Tibial nerve (tissue), 4 donors: ENCODE data around the gene CCDC194. TPM values are rescaled to one million over a fixed set of nuclear protein-coding genes. Genes with fewer than 3 reads are reported as not detected.
A peak's percentile ranks its signal among the peaks of the same experiment; 100 is the strongest.

Experiments used
- DNase-seq, 2 donors: peaks; one replicate each; pipeline ENCODE4 v3.0.0-alpha.2; 2019; ENCODE audit warnings: low spot score in 2 of 2
- H3K27ac ChIP-seq, 4 donors: fragments of 200-600 bp; sonication (generic) in 3 of 4; one replicate each; pipeline ENCODE4 v1.5.1; 2017 to 2019; ENCODE audit warnings: mild to moderate bottlenecking in 1 of 4
- H3K27me3 ChIP-seq, 2 donors: fragments of 200-600 bp; sonication (generic) in 1 of 2; one replicate each; pipeline versions ENCODE4 v1.5.1 to v1.6.0; 2017 to 2019
- H3K36me3 ChIP-seq, 3 donors: fragments of 200-600 bp; sonication (generic); one replicate each; pipeline ENCODE4 v1.5.1; 2018 to 2019
- H3K4me1 ChIP-seq, 4 donors: fragments of 200-600 bp; sonication (generic) in 3 of 4; one replicate each; pipeline ENCODE4 v1.5.1; 2017 to 2019
- H3K4me3 ChIP-seq, 4 donors: fragments of 200-600 bp; sonication (generic) in 3 of 4; one replicate each; pipeline ENCODE4 v1.5.1; 2017 to 2019; ENCODE audit warnings: mild to moderate bottlenecking in 1 of 4, moderate library complexity in 1 of 4
- H3K9me3 ChIP-seq, 4 donors: fragments of 200-600 bp; sonication (generic) in 3 of 4; one replicate each; pipeline ENCODE4 v1.5.1; 2017 to 2019
- EP300 ChIP-seq, 2 donors: sonication (generic); formaldehyde crosslinking; IDR thresholded peaks; one replicate each; pipeline ENCODE4 v1.6.1; 2017; ENCODE audit warnings: antibody characterized with exemption in 2 of 2, mild to moderate bottlenecking in 1 of 2
- POLR2A ChIP-seq, 2 donors: fragments of 450-650 bp; IDR thresholded peaks; one replicate each; pipeline ENCODE4 v1.6.1; 2017; ENCODE audit warnings: antibody characterized with exemption in 2 of 2, mild to moderate bottlenecking in 2 of 2, moderate library complexity in 2 of 2
- WGBS, 2 donors: methylation state at CpG; one replicate each; pipeline ENCODE4 v1.1.5; 2018; 5-methylcytosine and 5-hydroxymethylcytosine counted together
- total RNA-seq, 4 donors: library from RNA; depleted of rRNA; stranded (reverse); fragments of >200 nt; gene quantifications; one replicate each; pipeline ENCODE4 v1.1.0, GENCODE V29; 2016
- TF ChIP-seq, protein P1 (sequence below), 5 experiments: fragments of 200-600 bp in 3 of 5; fragments of 450-650 bp in 2 of 5; sonication (generic) in 3 of 5; IDR thresholded peaks; one replicate each; pipeline ENCODE4 v1.5.1; 2016 to 2019; ENCODE audit warnings: antibody characterized with exemption in 5 of 5, mild to moderate bottlenecking in 3 of 5, moderate library complexity in 2 of 5

Gene CCDC194
- total RNA-seq, 4 donors from 2014 or later, result 0.63 to 4.5 (median 2.0) TPM; not detected in 1

DNA sequence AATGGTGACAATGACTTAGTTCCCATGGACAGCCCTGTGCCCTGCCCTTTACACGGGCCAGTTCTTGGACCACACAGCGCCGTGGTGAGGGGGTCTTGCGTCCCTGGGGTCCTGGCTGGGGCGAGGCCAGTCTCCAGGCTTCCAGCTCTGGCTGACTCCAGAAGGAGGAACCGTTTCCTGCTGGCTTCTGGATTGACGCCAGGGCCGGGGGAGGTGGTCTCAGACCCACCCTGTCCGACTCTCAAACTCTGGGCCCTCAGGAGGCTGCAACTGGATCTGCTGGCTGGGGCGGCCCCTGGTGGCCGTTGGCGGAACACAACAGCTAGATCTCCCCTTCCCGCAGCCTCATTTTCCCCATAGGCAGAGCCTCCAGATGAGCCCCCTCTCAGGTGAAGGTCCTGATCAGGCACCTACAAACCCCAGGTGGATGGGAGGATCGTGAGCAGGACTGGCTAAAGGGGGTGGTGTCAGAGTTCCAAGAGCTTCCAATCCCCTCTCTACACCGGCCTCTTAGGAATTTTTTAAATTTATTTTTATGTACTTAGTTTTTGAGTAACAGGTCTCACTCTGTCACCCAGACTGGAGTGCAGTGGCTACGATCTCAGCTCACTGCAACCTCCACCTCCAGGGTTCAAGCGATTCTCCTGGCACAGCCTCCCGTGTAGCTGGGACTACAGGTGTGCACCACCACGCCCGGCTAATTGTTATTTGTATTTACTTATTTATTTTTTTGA lies 8.0 kb downstream of the CCDC194 start:
- H3K4me1 ChIP-seq, result peaks cover 0 to 13% (median under 1%) of the 10 kb centered on the region in 4 donors
- no peak overlapping the region for H3K27ac ChIP-seq
- DNase-seq, result peak; percentile 33 to 49
- H3K4me3 ChIP-seq, result no peak overlapping the region
- no peaks in the 10 kb centered on the region for H3K36me3 ChIP-seq
- H3K27me3 ChIP-seq, result peaks cover 0 to 4% of the 10 kb centered on the region in 2 donors
- H3K9me3 ChIP-seq, result peaks cover 0 to 16% (median 0%) of the 10 kb centered on the region in 4 donors
- 29 to 34% methylated on average over 20 of the region's 20 CpGs for WGBS, 2 donors
- TF ChIP-seq, protein P1, sequence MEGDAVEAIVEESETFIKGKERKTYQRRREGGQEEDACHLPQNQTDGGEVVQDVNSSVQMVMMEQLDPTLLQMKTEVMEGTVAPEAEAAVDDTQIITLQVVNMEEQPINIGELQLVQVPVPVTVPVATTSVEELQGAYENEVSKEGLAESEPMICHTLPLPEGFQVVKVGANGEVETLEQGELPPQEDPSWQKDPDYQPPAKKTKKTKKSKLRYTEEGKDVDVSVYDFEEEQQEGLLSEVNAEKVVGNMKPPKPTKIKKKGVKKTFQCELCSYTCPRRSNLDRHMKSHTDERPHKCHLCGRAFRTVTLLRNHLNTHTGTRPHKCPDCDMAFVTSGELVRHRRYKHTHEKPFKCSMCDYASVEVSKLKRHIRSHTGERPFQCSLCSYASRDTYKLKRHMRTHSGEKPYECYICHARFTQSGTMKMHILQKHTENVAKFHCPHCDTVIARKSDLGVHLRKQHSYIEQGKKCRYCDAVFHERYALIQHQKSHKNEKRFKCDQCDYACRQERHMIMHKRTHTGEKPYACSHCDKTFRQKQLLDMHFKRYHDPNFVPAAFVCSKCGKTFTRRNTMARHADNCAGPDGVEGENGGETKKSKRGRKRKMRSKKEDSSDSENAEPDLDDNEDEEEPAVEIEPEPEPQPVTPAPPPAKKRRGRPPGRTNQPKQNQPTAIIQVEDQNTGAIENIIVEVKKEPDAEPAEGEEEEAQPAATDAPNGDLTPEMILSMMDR (IDR thresholded peaks at IDR 0.05), result peak; percentile 70 to 89 (median 86)
- TF ChIP-seq EP300 (IDR thresholded peaks at IDR 0.05), result no peak
- no peak for TF ChIP-seq POLR2A (IDR thresholded peaks at IDR 0.05)

DNA sequence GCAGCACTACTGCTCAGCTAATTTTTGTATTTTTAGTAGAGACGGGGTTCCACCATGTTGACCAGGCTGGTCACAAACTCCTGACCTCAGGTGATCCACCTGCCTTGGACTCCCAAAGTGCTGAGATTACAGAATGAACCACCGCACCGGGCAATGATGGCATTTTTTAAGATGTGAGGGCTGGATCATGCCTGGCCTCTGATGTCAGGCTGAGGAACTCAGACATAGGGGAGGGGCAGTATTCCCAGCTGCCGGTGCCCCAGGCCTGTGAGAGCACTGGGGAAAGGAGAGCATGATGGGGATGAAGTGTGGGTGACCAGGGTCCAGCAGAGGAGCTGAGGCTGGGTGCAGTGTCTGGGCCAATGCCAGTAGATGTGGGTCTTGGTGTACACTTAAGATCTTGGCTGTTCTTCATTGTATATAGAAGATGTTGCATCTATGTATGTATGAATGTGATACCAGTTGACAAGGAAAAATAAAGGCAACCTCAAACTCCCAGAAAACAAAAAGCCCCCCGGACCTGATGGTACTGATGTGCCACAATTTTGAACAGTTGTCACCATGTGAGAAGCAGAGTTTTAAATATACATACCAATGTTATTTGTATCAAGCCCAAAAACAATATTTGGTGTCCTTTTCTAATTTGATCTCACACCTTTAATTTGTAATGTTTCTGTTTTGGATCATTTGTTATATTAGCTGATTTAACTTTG lies 13.4 kb downstream of the CCDC194 start:
- no peaks in the 10 kb centered on the region for H3K36me3 ChIP-seq
- DNase-seq, result no peak
- H3K4me1 ChIP-seq, result peaks cover 0 to 12% (median 0%) of the 10 kb centered on the region in 4 donors
- TF ChIP-seq, protein P1 (IDR thresholded peaks at IDR 0.05), result no peak
- no peak for TF ChIP-seq EP300 (IDR thresholded peaks at IDR 0.05)
- TF ChIP-seq POLR2A (IDR thresholded peaks at IDR 0.05), result no peak
- no peak overlapping the region for H3K4me3 ChIP-seq
- 90 to 91% methylated on average over 5 of the region's 5 CpGs for WGBS, 2 donors
- no peak overlapping the region for H3K27ac ChIP-seq
- no peaks in the 10 kb centered on the region for H3K9me3 ChIP-seq
- peaks cover 0 to 10% of the 10 kb centered on the region in 2 donors for H3K27me3 ChIP-seq

DNA sequence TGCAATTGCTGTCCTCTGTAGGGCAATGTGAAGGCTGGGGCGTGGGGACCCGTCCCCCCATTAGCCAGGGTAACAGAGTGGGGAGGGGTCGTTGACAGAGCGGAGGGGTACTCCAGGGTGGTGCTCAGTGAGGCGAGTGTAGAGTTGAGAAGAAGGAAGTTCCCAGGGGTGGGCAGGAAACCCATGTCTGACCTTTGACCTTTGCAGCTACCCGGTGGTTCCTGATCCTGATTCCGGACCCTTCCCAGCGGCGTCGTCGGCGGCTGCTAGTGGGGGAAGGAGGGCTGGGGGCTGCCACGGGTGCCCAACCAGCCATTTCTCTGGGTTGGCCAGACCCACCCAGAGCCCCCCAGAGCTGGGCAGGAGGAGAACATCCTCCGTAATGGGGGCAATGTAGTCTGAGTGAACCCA lies 14.8 kb downstream of the CCDC194 start:
- WGBS, 2 donors, result 23 to 24% methylated on average over 13 to 14 of the region's 14 CpGs
- TF ChIP-seq EP300 (IDR thresholded peaks at IDR 0.05) (no peak), POLR2A (IDR thresholded peaks at IDR 0.05) (no peak)
- TF ChIP-seq, protein P1 (IDR thresholded peaks at IDR 0.05), result no peak

DNA sequence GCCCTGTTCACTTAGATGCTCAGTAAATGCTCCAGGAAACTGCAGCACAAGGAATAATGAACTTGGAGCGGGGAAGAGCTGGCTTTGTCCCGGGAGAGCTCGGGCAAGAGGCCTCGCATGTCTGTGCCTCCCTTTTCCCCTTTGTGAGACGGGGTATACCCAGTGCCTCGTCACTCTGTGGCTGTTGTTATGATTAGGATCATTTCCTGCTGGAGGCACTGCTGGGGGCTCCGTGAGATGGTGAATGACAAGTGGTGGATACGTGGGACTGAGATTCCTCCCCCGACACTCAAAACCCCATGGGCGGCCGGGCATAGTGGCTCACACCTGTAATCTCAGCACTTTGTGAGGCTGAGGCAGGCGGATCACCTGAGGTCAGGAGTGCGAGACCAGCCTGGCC lies 15.7 kb downstream of the CCDC194 start:
- peaks cover 0 to 10% (median 0%) of the 10 kb centered on the region in 4 donors for H3K4me1 ChIP-seq
- 66 to 68% methylated on average over 12 to 13 of the region's 13 CpGs for WGBS, 2 donors

More for the DNA sequence above, 14.8 kb downstream of the CCDC194 start:
- Histone ChIP-seq H3K9me3 (no peaks in the 10 kb centered on the region), H3K27ac (no peak overlapping the region), H3K4me3 (no peak overlapping the region), H3K27me3 (peaks cover 0 to 10% of the 10 kb centered on the region in 2 donors), H3K36me3 (no peaks in the 10 kb centered on the region), H3K4me1 (peaks cover 0 to 12% (median 0%) of the 10 kb centered on the region in 4 donors)
- DNase-seq, result no peak

More for the DNA sequence above, 15.7 kb downstream of the CCDC194 start:
- no peak overlapping the region for H3K4me3 ChIP-seq
- DNase-seq, result no peak
- H3K9me3 ChIP-seq, result no peaks in the 10 kb centered on the region
- H3K27me3 ChIP-seq, result peaks cover 0 to 14% of the 10 kb centered on the region in 2 donors
- H3K36me3 ChIP-seq, result no peaks in the 10 kb centered on the region
- no peak overlapping the region for H3K27ac ChIP-seq
- TF ChIP-seq POLR2A (IDR thresholded peaks at IDR 0.05) (no peak), EP300 (IDR thresholded peaks at IDR 0.05) (no peak)
- TF ChIP-seq, protein P1 (IDR thresholded peaks at IDR 0.05), result no peak
